Activated CD4-positive, alpha-beta T cell treated with anti-CD3 and anti-CD28 coated beads, Interleukin-2, Interleukin-4, amounts not matched to agents 100 ng/mL and 50 ng/mL, durations not matched to agents 16 hours and 8 hours (primary cell): Measurements from ENCODE around the gene IFT25.
"Not testable (repeated sequence)": the region's sequence is repeated elsewhere in the genome, so short reads cannot be mapped to it uniquely, and the experiment has no call there.

ENCODE experiments used
- DNase-seq: peaks from one replicate; pipeline ENCODE4 v3.0.0-alpha.2; 2020; ENCODE audit warnings: low spot score

Gene IFT25

GRCh38 chr1:53889304-53890298, 55.9 kb downstream of the IFT25 start, which contains the start of gene YIPF1:
Gene YIPF1, minus strand, starts transcription at chr1:53889797. Its CDS starts 860 bp downstream, at chr1:53888937.
- peak; percentile 91 for DNase-seq

- DNase-seq: no peak
These were observed 56.8 kb downstream of the IFT25 start for GRCh38 chr1:53888681-53889080.

GRCh38 chr1:53883600-53883999, 61.9 kb downstream of the IFT25 start:
- DNase-seq: not testable (repeated sequence)

- not testable (repeated sequence) for DNase-seq
These were observed 63.6 kb downstream of the IFT25 start for GRCh38 chr1:53881853-53882252.

GRCh38 chr1:53878492-53879105, 66.9 kb downstream of the IFT25 start:
- peak; percentile 54 for DNase-seq

GRCh38 chr1:53875150-53875549, 70.3 kb downstream of the IFT25 start:
- not testable (repeated sequence) for DNase-seq

GRCh38 chr1:53871773-53872484, 73.6 kb downstream of the IFT25 start:
- no peak for DNase-seq
